Endometrium (tissue), 2 donors: ENCODE results near the gene DSG1.
"Not testable (repeated sequence)": the region's sequence is repeated elsewhere in the genome, so short reads cannot be mapped to it uniquely, and the experiment has no call there.

Experiments
- FAIRE-seq: peaks from 2 replicates; lab custom pipeline; 2012; peaks lifted over from hg19 to GRCh38; lab: Jason Lieb, UNC
- donor health status: control.
- donor health status: control.

DSG1 gene

DNA sequence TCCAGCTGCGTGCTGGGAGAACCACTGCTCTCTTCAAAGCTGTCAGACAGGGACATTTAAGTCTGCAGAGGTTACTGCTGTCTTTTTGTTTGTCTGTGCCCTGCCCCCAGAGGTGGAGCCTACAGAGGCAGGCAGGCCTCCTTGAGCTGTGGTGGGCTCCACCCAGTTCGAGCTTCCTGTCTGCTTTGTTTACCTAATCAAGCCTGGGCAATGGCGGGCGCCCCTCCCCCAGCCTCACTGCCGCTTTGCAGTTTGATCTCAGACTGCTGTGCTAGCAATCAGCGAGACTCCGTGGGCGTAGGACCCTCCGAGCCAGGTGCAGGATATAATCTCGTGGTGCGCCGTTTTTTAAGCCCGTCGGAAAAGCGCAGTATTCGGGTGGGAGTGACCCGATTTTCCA, 35.4 kb downstream of the DSG1 start:
- FAIRE-seq = not testable (repeated sequence)

- no peak for FAIRE-seq
These were observed 37.0 kb downstream of the DSG1 start for GRCh38 chr18:31354990-31355389.

DNA sequence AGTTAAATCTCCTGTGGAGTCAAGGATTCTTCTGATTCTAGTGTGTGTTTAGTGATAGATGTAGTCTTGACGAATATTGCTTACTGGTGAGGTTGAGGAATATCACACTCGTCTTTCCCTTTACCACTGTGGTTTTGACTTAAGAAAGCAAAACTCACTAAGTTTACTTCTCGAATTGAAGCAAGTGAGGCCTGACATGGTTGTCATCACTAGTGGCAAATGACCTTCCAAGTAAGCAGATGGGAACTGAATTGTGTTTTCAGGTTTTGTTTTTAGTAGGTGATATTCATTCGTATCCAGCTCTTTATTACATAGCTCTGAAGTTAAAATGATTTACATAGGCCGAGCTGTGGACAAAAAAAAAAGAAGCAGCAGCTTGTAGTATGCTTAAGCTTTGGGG, 38.1 kb downstream of the DSG1 start:
- no peak for FAIRE-seq

DNA sequence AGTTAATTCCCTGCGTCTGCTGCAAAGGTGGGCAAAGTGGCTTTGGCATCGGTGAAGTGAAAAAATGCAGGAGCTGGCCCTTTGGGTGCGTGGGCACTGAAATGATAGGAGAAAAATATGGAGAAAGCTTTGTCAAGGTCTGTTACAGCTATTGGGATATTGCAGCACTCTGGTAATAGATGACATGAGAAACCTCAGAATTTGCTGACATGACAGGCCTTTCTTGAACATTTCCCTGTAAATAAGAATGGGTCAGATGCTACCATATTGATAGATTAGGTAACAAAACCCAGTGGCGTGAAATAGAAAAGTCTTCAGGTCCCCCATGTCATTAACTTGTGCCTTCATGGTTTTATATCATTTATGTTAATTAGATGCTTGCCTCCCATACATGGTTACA, 46.2 kb downstream of the DSG1 start:
- no peak for FAIRE-seq

DNA sequence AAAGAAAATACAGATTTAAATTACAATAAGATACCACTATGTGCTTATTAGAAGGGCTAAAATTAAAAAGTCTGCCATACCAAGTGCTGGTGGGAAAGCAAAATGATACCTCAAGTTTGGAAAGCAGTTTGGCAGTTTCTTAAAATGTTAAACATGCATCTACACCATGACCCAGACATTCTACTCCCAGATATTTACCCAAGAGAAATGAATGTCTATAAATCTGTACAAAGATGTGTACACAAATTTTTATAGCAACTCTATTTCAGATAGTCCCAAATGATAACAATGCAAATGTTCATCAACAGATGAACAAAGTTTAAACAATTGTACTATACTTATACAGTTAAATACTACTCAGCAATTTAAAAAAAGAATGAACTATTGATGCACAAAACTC, 51.5 kb downstream of the DSG1 start:
- no peak for FAIRE-seq

DNA sequence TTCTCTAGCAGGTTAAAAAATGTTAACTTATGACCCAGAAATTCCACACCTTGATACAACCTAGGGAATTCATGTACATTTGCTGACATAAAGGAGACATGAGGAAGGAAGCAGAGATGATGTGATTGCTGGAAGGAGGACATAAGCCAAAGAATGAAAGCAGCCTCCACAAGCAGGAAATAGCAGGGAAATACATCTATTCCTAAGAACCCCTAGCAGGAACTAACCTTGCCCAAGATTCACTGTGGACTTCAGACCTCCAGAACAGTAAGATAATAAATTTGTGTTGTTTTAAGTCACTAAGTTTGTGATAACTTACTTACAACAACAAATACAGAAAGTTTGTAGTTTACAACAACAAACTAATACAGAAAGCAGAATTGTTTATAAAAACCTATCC, 54.0 kb downstream of the DSG1 start:
- no peak for FAIRE-seq

DNA sequence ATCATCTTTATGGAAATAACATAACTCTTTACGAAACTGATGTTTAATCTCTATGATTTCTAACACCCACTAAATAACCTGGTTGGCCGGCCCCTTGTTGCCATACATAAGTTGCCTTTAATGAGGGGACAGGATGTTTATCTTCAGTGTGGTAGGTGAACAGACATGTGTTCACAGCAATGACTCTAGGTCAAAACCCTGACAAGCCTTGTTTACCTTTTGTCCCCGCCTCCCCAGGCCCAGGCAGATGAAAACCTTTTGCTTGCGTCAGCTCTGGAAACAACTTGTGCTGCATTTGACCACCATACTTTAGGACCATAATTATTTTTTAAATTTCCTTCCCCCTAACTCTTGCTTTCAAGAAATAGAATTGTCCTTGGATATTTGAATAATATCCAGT, 55.7 kb downstream of the DSG1 start:
- FAIRE-seq = no peak

DNA sequence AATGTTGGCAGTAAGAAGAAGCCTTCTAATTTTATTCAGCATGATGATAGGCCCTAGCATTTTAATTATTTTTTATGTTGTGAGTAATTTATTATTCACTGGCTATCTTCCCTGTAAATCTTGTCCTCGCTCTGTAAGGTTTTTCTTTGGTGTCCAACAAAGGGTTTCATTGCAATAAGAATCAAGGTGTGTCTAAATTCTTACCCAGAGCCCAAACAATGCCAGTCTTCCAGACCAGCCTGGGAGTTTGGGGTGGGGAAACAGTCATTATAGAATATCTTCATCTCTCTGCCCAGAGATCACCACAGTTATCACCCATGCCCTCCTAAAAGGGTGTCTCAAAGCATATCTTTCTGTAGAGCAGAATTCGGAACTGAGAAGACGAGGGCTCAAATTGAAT, 58.5 kb downstream of the DSG1 start, which contains the start of gene DSG4:
Gene DSG4 (plus strand): TSS at position 301 of the 400 bp plus-strand sequence. CDS start 135 bp downstream, outside the sequence.
- no peak for FAIRE-seq

DNA sequence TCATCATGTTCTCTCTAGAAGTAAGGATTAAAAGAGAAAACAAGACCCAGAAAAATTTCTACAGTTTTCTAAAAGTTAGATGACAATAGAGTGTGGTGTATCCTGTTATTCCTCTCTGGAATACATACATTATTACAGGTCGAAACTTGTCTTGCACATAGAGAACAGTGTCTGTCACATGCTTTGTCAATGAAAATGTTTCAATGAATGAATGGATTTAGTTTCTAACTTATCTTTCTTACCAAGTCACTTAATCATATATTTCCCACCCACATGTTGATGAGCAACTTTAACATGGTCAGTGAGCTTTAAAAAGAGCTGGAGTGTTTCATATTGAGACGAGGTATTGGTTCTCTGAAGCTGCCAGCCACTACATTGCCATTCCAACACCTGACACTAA, 63.0 kb downstream of the DSG1 start:
- no peak for FAIRE-seq

- FAIRE-seq = no peak
These were observed 64.1 kb downstream of the DSG1 start for GRCh38 chr18:31382107-31382506.

DNA sequence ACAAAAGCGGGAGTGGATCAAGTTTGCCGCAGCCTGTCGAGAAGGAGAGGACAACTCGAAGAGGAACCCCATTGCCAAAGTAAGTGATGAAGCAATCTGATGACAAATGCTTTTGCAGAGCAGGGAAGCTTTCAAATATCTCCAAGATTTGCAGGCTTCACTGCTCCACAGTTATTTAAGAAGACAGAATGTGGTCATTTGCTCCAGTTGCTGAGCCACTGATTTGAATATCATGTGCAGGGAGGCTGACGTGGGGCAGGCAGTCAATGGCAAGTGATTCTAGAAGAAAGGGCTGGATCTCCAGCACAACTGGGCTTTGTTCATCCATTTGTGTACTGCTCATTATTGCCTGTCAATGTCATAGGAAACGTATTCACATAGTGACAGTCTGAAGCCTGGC, 68.8 kb downstream of the DSG1 start:
- no peak for FAIRE-seq

- FAIRE-seq = no peak
These were observed 75.3 kb downstream of the DSG1 start for GRCh38 chr18:31393286-31393685.

DNA sequence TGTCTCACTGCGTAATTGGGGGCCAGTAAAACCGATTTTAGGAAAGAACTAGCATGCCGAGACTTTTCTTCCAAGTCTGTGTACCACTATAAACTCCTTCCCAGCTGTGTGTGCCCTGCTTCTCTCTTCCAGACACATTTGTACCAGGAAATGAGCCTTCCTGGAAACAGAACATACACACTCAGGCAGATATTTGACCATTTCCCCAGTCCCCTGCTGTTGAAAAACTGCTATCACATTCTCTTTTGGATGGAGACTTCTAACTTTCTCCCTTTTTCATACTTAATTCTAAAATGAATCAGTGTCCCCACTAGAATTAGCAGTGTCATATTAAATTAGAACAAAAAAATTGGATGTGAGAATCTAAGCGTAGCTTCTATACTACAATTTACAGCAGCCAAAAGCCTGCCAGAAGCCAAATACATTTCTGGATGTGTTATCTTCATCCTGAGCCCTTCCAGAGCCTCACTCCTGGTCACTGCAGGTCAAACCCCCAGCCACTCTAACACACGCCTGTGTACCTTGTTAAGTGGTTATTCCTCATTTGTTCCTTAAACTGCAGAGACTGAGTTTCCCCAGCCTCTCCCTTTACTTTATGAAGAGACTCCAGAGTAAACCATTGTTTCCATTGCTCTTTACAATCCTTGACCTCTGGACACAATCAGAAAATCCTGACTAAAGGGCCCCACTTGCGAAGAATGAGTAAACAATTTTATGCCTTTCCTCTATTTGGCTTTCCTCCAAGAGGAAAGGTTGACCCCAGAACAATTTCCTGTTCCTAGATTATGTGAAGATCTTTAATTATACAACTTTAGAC, 79.0 kb downstream of the DSG1 start:
- FAIRE-seq = no peak

- no peak for FAIRE-seq
These were observed 80.2 kb downstream of the DSG1 start for GRCh38 chr18:31398191-31398590.

DNA sequence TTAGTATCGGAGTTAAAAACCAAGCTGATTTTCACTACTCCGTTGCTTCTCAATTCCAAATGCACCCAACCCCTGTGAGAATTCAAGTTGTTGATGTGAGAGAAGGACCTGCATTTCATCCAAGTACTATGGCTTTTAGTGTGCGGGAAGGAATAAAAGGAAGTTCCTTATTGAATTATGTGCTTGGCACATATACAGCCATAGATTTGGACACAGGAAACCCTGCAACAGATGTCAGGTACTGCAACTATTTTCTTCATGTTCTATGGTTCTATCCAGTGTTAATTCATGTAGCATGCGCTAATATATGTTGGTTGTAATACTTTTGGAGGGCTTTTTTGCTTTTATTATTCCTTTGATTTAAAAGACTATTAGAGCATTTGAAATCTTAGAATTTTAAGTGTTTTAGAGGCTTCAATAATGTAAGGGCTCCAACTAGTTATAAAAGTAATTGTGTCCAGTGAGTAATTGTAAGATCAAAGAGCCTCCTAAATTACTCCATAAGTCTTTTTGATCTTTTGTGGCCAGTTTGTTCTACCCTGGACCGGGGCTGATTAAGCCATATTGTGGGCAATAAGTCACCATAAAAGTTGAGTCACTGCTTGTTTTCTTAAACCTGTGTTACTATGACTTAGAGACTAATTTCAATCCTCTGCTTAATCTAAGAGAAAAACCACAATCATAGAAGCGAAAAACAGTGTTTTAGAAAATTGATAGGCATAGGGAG, 81.5 kb downstream of the DSG1 start:
- FAIRE-seq = peak; percentile 45

- no peak for FAIRE-seq
These were observed 83.4 kb downstream of the DSG1 start for GRCh38 chr18:31401156-31402025.

DNA sequence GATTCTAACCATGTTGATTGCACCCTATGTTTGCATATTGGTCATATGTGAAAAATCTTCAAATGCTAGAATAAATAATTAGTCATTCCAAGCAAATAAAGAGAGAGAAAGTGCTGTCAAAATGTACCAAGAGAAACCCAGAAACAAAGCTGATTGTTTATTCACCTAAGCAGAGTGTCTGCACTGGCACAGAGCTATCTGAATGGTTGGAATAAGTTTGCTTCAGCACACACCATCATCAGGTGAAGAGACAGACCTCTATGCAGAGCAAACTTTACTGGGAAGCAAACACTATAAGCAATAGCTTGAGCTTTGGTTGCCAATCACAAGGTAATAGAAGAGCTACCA, 84.0 kb downstream of the DSG1 start:
- FAIRE-seq = no peak

- no peak for FAIRE-seq
These were observed 85.4 kb downstream of the DSG1 start for GRCh38 chr18:31403409-31403808.
